HG02973 (cell line): ENCODE data around the gene ISG15.
"Not testable (repeated sequence)": the region's sequence is repeated elsewhere in the genome, so short reads cannot be mapped to it uniquely, and the experiment has no call there.

Experiments
- ATAC-seq: cut with Tn5 transposase; IDR thresholded peaks from one replicate; pipeline ENCODE4 v1.9.1; 2021; ENCODE audit warnings: moderate library complexity; ENCODE audit not compliant: unreplicated experiment

The ISG15 gene

DNA sequence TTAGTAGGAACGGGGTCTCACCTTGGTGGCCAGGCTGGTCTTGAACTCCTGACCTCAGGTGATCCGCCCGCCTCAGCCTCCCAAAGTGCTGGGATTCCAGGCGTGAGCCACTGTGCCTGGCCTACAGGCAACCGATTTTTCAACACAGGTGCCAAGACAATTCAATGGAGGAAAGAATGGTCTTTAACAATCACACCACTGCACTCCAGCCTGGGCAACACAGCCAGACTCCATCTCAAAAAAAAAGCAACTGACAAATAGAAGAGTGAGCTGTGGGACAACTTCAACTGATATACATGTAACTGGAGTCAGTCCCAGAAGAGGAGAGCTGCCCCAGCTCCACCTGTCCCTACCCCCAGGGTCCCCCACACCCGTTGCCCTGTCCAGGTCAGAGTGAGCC, 18.8 kb upstream of the ISG15 start:
- ATAC-seq = not testable (repeated sequence)

DNA sequence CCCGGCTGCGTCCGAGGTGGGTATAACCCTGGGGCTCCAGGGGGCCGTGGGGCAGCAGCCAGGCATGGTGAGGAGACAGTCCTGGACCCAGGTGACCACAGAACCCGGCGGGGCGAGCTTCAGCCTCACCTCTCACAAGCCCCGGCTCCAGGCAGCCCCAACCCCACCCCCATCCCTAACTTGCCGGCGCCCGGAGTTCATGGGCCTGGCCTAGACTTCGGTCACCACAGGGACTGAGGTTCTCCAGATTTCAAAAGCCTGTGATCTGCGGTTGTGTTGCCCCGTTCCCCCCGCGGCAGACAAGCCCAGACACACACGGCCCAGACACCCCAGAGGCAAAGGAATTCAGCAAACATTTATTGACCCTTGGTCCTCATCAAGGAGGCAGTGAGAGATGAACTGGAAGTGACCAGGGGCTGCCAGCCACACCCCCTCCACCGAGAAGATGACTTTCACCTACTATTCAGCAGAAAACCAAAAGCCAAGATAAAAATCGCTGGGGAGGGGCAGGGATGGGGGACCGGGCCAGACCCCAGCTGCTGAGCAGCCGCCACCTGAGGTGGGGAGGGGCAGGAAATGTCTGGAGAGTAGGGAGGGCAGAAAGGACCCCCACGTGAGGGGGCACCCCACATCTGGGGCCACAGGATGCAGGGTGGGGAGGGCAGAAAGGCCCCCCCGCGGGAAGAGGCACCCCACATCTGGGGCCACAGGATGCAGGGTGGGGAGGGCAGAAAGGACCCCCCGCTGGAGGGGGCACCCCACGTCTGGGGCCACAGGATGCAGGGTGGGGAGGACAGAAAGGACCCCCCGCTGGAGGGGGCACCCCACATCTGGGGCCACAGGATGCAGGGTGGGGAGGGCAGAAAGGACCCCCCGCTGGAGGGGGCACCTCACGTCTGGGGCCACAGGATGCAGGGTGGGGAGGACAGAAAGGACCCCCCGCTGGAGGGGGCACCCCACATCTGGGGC, 17.3 kb upstream of the ISG15 start:
- no peak for ATAC-seq

DNA sequence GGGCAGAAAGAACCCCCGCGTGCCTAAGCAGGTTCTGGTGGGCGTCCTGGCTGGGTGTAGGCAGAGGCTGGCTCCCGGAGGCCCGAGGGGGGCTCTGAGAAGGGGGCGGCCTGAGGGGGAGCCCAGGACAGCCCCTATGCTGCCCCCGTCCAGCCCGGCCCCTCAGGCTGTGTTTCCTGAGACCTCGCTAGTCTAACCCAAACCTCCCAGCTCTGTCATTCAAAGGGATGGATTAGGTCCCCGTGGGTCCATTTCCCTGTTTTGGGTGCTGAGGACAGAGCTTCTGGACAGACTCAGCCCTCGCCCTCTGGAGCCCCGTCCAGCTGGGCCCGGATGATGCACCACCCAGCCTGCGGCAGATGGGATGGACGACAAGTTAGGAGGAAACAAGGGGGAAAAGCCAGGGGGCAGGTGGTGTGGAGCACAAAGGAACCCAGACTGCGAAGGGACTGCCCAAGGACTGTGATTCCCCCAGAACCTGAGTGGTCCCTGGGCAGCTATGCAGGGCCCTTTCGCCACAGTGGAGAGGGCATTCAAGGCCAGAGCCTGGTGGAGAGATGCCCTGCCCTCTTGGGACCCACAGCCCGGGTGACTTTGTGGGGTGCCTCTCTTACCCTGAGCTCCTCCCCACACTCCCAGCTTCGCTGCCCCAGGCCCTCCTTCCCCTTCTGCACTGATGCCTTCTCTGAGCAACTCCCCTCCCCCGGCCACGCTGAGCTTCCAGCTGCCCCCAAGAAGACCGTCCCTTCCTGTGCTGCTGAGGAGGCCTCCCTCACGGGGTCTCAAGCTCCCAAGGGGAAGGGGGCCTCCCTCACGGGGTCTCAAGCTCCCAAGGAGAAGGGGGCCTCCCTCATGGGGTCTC, 16.2 kb upstream of the ISG15 start:
- no peak for ATAC-seq

DNA sequence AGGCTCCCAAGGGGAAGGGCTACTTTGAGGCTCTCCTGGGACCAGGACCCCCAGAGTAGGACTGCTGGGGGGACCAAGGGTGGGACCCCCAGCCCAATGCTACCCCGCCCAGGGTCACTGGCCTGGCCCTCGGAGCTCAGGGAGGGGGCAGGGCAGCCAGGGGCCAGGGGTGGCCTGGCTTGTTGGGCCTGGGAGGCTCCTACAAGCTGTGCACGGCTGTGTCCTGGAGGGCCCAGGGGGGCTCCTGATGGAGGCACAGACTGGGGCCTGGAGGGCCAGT, 15.6 kb upstream of the ISG15 start:
- ATAC-seq = no peak

DNA sequence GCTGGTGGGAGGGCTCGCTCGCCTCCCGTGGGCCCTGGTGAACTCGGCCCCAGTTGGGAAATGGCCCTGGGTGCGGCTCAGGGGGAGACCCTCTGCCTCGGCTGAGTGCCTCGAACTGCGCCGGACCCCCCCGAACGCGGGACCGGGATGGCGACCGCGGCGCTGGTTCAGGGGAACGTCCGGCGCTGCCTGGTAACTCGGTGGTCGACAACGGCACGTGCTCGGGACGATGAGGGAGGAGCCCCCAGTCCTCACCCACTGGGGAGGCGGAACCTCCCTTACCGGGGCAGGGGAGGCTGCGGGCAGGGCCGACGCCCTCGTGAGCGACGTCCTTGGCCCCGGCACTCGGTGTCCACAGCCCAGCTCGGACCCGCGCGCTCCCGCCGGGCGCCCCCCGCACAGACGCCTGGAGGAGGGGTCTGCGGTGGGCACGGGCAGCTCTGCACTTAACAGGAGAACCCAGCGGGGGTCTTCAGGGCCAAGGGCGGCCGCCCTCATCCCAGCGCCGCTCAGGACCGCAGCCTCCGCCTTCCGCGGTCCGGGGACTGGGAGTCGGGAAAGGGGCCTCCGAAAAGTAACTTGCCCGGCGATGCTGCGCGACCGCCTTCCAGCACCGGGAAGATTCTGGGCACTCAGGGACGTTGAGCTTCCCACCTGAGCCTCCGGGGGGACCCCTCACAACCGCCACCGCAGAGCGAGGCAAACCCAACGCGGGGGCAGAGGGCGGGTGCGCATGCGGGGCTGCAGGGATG, 15.1 kb upstream of the ISG15 start:
- ATAC-seq = no peak

DNA sequence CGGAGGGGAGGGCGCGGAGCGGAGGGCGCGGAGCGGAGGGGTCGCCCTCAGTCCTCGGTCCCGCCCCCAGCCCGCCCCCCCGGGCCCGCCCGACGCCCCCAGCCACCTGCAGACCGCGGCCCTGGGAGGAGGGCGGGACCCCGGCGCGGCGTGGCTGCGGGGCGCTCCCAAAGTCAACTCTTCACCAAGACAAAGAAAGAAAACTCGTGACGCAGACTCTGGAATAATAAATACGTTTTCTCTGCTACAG, 14.6 kb upstream of the ISG15 start:
- ATAC-seq = no peak

DNA sequence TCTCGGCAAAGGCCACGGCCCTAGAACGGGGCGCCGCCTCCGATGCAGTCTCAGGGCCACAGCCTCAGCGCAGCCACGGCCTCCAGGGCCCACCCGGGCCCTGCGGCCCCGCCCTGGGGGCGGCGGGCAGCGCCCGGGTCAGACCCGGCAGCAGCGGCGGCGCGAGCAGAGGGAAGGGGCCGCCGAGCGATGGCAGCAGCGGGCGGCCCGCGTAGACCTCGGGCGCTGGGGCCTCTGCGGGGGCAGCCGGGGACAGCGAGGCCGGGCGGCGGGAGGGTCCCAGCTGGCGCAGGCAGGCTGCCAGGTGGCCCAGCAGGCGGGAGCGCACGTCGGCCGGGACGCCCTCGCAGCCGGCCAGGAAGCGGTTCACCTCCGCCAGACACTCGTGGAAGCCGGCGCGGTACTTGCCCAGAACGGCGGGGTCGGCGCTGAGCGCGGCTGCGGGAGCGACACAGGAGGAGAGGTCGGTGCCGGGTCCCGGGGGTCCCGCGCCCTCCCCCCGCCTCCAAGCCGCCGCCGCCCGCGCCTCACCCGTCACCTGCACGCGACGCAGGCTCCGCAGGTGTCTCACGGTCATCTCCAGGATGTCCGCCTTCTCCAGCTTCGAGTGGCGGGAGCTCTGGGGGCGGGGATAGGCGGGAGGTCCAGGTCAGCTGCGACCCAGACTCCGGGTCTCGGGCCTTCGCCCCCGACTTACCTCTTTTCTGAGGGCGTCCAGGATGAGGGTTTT, 14.1 kb upstream of the ISG15 start:
- ATAC-seq = no peak

DNA sequence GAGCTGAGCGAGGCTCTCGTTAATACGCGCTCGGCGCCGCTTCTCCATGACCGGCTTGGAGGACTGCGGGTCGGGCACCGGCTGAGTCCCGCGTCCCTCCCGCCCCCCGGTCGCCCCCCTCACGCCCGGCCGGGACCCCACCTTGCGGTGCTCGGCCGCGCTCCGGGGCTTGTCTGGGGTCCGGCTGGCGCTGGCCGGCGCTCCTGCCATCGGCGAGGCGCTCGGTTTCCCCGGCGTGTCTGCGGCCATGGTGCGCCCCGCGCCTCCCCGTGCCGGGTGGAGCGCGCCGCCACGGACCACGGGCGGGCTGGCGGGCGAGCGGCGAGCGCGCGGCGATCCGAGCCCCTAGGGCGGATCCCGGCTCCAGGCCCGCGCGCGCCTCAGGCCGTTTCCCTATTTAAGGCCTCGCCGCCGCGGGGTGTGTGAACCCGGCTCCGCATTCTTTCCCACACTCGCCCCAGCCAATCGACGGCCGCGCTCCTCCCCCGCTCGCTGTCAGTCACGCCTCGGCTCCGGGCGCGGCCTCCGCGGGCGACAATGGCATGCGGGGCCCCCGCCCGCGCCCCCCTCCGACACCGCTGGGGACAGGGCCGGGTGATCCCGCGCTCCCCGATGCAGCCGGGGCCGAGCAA, 13.5 kb upstream of the ISG15 start, which contains the start of gene HES4:
HES4 (minus strand) TSS at position 373 of the 632 bp plus-strand sequence; CDS start at position 249, 124 bp downstream.
- no peak for ATAC-seq

DNA sequence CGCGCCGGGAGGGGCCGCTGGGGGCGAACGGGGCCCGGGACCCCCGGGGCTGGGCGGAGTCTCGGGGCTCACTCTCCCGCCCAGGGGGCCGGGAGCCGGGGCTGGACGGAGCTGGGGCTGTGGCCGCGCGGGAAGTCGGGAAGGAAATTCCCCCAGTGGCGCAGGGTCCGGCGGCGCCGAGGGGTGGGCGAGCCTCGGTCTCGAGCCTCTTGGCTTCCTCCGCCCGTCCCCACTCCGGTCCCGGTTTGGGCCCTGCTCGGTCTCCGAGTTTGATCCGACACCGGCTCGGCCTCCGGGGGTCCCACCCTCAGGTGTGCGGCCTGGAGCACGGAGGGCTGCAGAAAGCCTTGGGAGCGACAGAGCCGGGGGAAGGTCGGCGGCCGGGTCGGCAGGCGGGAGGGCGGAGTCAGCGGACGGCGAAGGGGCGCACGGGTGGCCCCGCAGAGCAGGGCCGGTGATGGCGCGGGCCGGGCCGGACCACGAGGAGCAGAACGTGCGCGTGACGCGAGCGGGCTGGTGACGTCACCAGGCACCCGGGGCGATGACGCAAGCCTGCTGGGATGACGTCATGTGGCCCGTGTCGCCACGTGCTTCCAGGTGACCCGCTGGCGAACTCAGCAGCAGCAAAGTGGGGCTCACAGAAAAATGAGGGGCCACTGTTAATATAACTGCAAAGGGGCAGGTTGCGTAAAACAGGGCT, 12.8 kb upstream of the ISG15 start:
- ATAC-seq = no peak

DNA sequence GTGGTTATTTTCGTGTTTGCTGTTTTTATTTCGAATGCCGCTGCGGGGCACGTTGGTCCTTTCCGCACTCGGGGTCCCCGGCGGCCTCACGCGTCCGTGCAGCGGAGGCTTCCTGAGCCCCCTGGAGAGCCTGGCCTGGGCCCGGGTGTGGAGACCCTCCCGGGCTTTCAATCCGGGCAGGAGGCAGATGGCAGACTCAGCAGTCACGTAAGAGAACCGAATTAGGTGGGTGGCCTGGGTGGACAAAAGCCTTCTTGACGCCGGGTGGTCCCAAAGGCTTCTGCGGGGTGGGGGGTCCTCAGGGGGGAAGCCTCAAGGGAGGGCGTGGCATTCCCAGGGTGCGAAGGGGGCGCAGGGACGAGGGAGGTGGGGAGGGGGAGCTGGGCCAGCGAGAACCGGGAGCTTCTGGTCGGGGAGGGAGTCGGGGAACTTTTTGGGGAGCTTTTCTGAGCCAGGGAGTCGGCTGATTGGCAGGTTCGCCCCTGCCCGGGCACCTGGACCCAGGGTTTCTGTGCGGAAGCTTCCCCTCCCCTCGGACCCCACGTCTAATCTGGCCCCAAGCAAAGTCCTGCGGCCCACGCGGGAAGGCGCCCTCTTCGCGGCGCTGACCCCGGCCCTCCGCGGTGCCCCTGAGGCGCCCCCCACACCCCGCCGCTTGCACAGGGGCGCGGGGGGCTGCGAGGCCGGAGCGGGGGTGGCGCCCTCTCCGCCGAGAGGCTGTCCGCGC, 12.1 kb upstream of the ISG15 start:
- ATAC-seq = no peak

DNA sequence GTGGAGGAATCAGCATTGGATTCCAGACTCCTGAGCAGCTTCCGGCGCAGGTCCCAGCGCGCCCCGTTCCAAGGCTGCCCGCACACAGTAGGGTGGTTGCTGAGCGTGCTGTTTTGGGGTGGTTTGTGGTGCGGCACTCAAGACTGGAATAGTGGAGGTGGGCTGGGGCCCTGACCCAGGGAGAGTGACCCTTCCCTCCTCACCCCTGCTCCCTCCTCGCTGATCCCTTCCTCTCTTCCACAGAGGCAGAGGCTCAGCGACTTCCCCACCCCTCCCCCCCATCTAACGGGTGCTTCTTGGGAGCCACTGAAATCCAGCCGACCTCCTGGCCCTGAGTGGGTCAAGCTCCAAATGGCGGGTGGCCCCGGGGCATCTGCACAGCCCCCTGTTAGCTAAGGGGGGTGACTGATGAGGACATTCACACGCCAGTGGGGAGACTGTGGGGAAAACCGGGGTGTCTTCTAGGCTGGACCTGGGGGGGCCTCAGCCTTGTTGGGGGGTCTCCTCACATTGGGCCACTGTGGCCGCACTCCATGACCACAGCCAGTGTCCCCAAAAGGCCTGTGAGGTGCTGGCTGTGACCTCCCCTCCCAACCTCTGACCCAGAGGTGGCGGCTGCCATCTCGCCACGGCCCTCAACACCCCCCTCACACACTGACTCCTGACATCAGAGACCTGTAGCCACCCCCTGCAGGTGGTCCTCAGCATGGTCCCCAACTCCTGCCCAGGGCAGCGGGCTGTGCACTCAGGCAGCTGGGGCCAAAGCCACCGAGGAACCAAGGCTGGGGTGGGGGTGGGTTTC, 9.5 kb upstream of the ISG15 start:
- no peak for ATAC-seq

DNA sequence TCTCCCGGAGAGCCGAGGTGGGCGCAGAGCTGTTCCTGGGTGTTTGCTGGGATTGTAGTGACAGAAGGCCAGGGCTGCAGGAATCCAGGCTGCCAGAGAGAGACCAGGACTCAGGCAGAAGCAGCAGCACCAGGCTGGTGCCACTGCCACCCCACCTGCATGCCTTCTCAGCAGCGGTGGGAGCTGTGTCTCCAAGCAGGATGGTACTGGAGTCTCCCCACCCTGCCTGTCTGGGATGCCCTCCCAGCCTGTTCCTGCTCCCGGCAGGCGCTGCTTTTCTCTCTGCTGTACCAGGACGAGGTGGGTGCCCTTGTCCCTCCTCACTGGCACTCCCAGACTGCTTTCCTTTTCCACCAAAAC, 8.9 kb upstream of the ISG15 start:
- ATAC-seq = no peak

DNA sequence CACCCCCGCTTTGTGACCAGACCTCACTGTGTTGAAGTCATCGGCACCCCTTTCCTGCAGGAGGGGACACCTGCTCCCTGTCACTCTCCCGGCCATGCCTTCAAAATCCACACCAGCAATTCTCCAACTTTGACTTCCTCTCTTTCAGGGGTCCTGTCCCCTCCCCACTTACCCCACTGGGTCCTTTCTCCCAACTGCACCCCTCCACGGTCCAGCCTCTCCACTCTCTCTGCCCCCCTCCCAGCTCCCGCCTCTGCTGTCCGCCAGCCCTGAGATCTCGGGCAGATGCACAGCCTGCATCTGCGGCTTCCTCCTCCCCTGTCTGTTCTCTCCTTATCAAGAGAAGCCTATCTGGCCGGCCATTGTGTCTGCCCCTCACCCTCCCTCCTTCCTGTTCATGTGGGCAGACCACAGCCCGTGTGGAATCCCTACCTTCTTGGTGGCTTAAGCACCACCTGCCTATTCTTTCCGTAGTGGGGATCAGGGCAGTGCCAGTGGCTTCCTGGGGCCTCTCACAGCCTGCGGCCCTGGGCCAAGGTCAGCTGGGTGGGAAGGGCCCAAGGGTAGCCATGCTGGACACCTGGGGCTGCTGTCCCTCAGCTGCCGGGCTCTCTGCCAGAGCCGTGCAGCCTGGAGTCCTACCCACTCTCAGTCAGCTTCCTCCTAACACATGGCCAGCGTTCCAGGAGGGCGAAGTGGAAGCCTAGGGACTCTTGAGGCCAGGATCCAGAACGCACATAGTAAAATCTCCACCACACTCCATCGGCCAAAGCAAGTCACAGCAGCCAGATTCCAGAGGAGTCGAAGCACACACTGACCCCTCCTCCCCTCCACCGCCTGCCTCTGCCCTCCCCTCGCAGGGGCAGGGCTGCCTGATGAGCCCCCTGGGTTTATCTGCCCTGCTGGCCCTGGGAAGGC, 8.3 kb upstream of the ISG15 start:
- no peak for ATAC-seq

DNA sequence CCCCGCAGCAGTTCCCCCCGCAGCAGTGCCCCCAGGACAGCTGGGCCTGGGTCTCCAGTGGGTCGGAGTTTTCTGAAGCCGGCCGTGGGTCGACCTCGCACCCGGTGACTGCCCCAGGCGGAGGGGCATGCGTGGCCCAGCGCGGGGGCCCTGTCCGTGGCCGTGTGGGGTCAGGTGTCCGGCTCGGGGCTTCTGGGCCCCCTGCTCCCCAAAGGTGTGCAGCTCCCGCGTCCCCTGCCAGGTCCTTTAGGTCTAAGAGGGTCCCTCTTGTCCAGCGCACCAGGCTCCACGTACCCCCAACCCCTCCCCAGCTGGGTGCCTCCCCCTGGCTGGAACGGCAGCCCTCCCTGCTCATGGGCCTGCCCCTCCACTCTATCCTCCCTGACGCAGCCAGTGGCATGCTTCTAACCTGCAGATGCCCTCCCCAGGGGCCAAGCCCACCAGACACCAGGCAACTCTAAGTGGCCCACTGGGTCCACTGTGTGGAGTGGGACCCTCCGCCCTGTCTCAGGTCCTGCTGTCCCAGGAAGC, 7.5 kb upstream of the ISG15 start:
- no peak for ATAC-seq

DNA sequence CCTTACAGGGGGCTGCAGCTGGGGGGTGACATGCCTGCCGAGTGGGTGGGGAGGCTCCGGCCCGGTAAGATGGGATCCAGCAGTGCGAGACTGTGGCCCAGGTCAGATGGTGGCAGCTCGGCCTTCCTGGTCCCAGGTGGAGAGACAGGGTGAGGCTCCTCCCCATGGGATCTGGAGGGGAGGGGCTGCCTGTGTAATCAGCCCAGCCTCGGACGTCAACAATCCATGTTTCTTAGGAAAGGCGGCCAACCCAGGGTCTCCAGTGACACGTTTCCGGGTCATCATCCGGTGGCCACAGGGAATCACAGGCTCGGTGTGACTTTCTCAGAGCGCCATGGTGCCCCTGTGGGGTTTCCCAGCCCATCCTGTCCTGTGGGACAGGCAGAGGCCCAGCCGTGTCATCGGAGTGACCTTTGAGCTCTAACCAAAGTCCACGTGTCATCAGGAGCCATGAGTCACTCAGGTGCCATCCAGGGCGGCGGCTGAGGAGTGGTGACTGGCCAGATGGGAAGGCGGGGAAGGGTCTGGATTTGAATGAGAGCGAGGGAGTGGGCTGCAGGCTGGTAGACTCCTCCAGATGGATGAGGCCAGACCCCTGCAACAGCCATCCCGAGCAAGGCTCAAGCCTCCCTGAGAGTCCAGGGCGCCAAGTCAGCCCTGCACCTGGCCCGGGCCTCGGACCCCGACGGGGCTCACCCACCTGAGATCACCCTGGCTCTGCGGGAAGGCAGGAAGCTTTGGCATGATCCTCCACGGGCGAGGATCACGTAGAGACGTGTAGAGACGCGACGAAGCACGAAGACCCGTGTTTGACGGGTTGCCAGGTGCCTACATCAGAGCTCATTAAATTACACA, 6.8 kb upstream of the ISG15 start:
- ATAC-seq = no peak

DNA sequence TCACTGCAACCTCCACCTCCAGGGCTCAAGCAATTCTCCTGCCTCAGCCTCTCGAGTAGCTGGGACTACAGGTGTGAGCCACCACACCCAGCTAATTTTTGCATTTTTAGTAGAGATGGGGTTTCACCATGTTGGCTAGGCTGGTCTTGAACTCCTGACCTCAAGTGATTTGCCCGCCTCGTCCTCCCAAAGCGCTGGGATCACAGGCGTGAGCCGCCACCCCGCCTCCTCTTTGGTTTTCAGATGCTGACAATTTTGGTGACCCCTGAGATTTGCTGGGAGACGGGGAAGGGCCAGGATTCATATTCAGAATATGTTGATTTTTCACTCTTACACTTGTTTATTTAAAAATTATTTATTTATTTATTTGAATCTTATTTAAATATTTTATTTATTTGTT, 3.2 kb upstream of the ISG15 start:
- ATAC-seq = not testable (repeated sequence)
